ENCODE data around the gene RPUSD4.

Gene RPUSD4

GRCh38 chr11:126217491-126217890 lies 6.0 kb upstream of the RPUSD4 start:
- Histone ChIP-seq H4K12ac (ENCODE audit: low read depth, low read length) (no peak overlapping the region), H3K4me1 (ENCODE audit: control insufficient read depth in 1 of 2, insufficient read depth in 2 of 2, low read length in 2 of 2) (no peaks in the 10 kb centered on the region), H3K23ac (ENCODE audit: low read length) (no peak overlapping the region), H3K79me2 (ENCODE audit: control insufficient read depth, insufficient read depth, low read length, poor library complexity) (peaks cover 4% of the 10 kb centered on the region), H2AK5ac (ENCODE audit: low read length) (no peak overlapping the region), H3K27ac (ENCODE audit: low read depth, low read length) (no peak overlapping the region), H3K36me3 (ENCODE audit: control insufficient read depth in 1 of 2, insufficient read depth in 2 of 2, low read length in 2 of 2) (no peaks in the 10 kb centered on the region), H2AFZ (ENCODE audit: insufficient read depth, low read length, poor library complexity) (no peak overlapping the region), H3K14ac (ENCODE audit: low read length) (no peak overlapping the region), H2BK120ac (ENCODE audit: insufficient read depth, low read length, poor library complexity) (no peak overlapping the region), H4K8ac (ENCODE audit: low read depth, low read length) (no peak overlapping the region), H2BK12ac (ENCODE audit: low read length) (no peak overlapping the region), H3K27me3 (ENCODE audit: insufficient read depth, low read length) (no peaks in the 10 kb centered on the region), H3K79me1 (ENCODE audit: low read length) (no peaks in the 10 kb centered on the region), H4K91ac (ENCODE audit: low read depth, low read length) (no peak overlapping the region), H3K18ac (ENCODE audit: low read length) (no peak overlapping the region), H3K4ac (ENCODE audit: low read depth, low read length) (no peak overlapping the region), H3K9me3 (ENCODE audit: insufficient read depth, low read depth, low read length) (no peaks in the 10 kb centered on the region), H3K4me2 (ENCODE audit: low read length) (no peak overlapping the region), H2BK5ac (ENCODE audit: low read depth, low read length, poor library complexity) (no peak overlapping the region), H3K4me3 (ENCODE audit: low read depth, low read length) (no peak overlapping the region), H3K9ac (ENCODE audit: low read length) (no peak overlapping the region)
- DNase-seq, result no peak
- WGBS (ENCODE audit: extremely low coverage, insufficient coverage, insufficient read length), result no CpG with 5 or more reads among the region's 1 CpG

- no peak overlapping the region for H3K14ac ChIP-seq (ENCODE audit: low read length)
- H3K9ac ChIP-seq (ENCODE audit: low read length), result no peak overlapping the region
- H3K4ac ChIP-seq (ENCODE audit: low read depth, low read length), result peak overlapping the region; percentile 89
- no peak for DNase-seq
- H2BK12ac ChIP-seq (ENCODE audit: low read length), result no peak overlapping the region
- peak overlapping the region; percentile 36 for H4K12ac ChIP-seq (ENCODE audit: low read depth, low read length)
- H2AFZ ChIP-seq (ENCODE audit: insufficient read depth, low read length, poor library complexity), result no peak overlapping the region
- peaks cover 4% of the 10 kb centered on the region for H3K79me2 ChIP-seq (ENCODE audit: control insufficient read depth, insufficient read depth, low read length, poor library complexity)
- H2BK120ac ChIP-seq (ENCODE audit: insufficient read depth, low read length, poor library complexity), result no peak overlapping the region
- no peak overlapping the region for H3K27ac ChIP-seq (ENCODE audit: low read depth, low read length)
- peaks cover under 1% of the 10 kb centered on the region for H3K79me1 ChIP-seq (ENCODE audit: low read length)
- no peak overlapping the region for H2AK5ac ChIP-seq (ENCODE audit: low read length)
- no peaks in the 10 kb centered on the region for H3K4me1 ChIP-seq (ENCODE audit: control insufficient read depth in 1 of 2, insufficient read depth in 2 of 2, low read length in 2 of 2)
- H3K4me2 ChIP-seq (ENCODE audit: low read length), result no peak overlapping the region
- H3K9me3 ChIP-seq (ENCODE audit: insufficient read depth, low read depth, low read length), result no peaks in the 10 kb centered on the region
- no peak overlapping the region for H4K91ac ChIP-seq (ENCODE audit: low read depth, low read length)
- H4K8ac ChIP-seq (ENCODE audit: low read depth, low read length), result no peak overlapping the region
- WGBS (ENCODE audit: extremely low coverage, insufficient coverage, insufficient read length), result no CpG with 5 or more reads among the region's 6 CpGs
- no peaks in the 10 kb centered on the region for H3K27me3 ChIP-seq (ENCODE audit: insufficient read depth, low read length)
- no peak overlapping the region for H3K4me3 ChIP-seq (ENCODE audit: low read depth, low read length)
- H3K36me3 ChIP-seq (ENCODE audit: control insufficient read depth in 1 of 2, insufficient read depth in 2 of 2, low read length in 2 of 2), result no peaks in the 10 kb centered on the region
- no peak overlapping the region for H3K18ac ChIP-seq (ENCODE audit: low read length)
- no peak overlapping the region for H3K23ac ChIP-seq (ENCODE audit: low read length)
- no peak overlapping the region for H2BK5ac ChIP-seq (ENCODE audit: low read depth, low read length, poor library complexity)
Measured at GRCh38 chr11:126216526-126217305, 5.3 kb upstream of the RPUSD4 start.

- no peak overlapping the region for H3K4me3 ChIP-seq (ENCODE audit: low read depth, low read length)
- peaks cover 7% of the 10 kb centered on the region for H3K79me1 ChIP-seq (ENCODE audit: low read length)
- no peak overlapping the region for H4K91ac ChIP-seq (ENCODE audit: low read depth, low read length)
- no peak overlapping the region for H3K23ac ChIP-seq (ENCODE audit: low read length)
- H3K27me3 ChIP-seq (ENCODE audit: insufficient read depth, low read length), result no peaks in the 10 kb centered on the region
- H2BK12ac ChIP-seq (ENCODE audit: low read length), result no peak overlapping the region
- no peak overlapping the region for H3K9ac ChIP-seq (ENCODE audit: low read length)
- H3K18ac ChIP-seq (ENCODE audit: low read length), result no peak overlapping the region
- H3K4me1 ChIP-seq (ENCODE audit: control insufficient read depth in 1 of 2, insufficient read depth in 2 of 2, low read length in 2 of 2), result peaks cover 0 to 3% of the 10 kb centered on the region in 2 experiments
- no peaks in the 10 kb centered on the region for H3K36me3 ChIP-seq (ENCODE audit: control insufficient read depth in 1 of 2, insufficient read depth in 2 of 2, low read length in 2 of 2)
- no peak overlapping the region for H3K4me2 ChIP-seq (ENCODE audit: low read length)
- no peak overlapping the region for H3K27ac ChIP-seq (ENCODE audit: low read depth, low read length)
- H2BK5ac ChIP-seq (ENCODE audit: low read depth, low read length, poor library complexity), result no peak overlapping the region
- H3K14ac ChIP-seq (ENCODE audit: low read length), result no peak overlapping the region
- no peak overlapping the region for H2AK5ac ChIP-seq (ENCODE audit: low read length)
- WGBS (ENCODE audit: extremely low coverage, insufficient coverage, insufficient read length), result no CpG with 5 or more reads among the region's 6 CpGs
- DNase-seq, result no peak
- no peak overlapping the region for H2AFZ ChIP-seq (ENCODE audit: insufficient read depth, low read length, poor library complexity)
- H3K79me2 ChIP-seq (ENCODE audit: control insufficient read depth, insufficient read depth, low read length, poor library complexity), result peaks cover 7% of the 10 kb centered on the region
- no peak overlapping the region for H2BK120ac ChIP-seq (ENCODE audit: insufficient read depth, low read length, poor library complexity)
- H4K12ac ChIP-seq (ENCODE audit: low read depth, low read length), result no peak overlapping the region
- no peak overlapping the region for H3K4ac ChIP-seq (ENCODE audit: low read depth, low read length)
- H4K8ac ChIP-seq (ENCODE audit: low read depth, low read length), result no peak overlapping the region
- no peaks in the 10 kb centered on the region for H3K9me3 ChIP-seq (ENCODE audit: insufficient read depth, low read depth, low read length)
Measured at GRCh38 chr11:126214841-126215240, 3.4 kb upstream of the RPUSD4 start.

GRCh38 chr11:126214441-126214840 lies 3.0 kb upstream of the RPUSD4 start:
- H3K27me3 ChIP-seq (ENCODE audit: insufficient read depth, low read length), result no peaks in the 10 kb centered on the region
- peaks cover 1% of the 10 kb centered on the region in 2 experiments for H3K36me3 ChIP-seq (ENCODE audit: control insufficient read depth in 1 of 2, insufficient read depth in 2 of 2, low read length in 2 of 2)
- no peak overlapping the region for H2BK5ac ChIP-seq (ENCODE audit: low read depth, low read length, poor library complexity)
- H4K91ac ChIP-seq (ENCODE audit: low read depth, low read length), result no peak overlapping the region
- no peak overlapping the region for H2AFZ ChIP-seq (ENCODE audit: insufficient read depth, low read length, poor library complexity)
- H3K4me1 ChIP-seq (ENCODE audit: control insufficient read depth in 1 of 2, insufficient read depth in 2 of 2, low read length in 2 of 2), result peaks cover 0 to 3% of the 10 kb centered on the region in 2 experiments
- peaks cover 7% of the 10 kb centered on the region for H3K79me1 ChIP-seq (ENCODE audit: low read length)
- no CpG with 5 or more reads among the region's 2 CpGs for WGBS (ENCODE audit: extremely low coverage, insufficient coverage, insufficient read length)
- H2BK12ac ChIP-seq (ENCODE audit: low read length), result no peak overlapping the region
- no peak overlapping the region for H3K4ac ChIP-seq (ENCODE audit: low read depth, low read length)
- no peak overlapping the region for H4K12ac ChIP-seq (ENCODE audit: low read depth, low read length)
- no peak overlapping the region for H3K9ac ChIP-seq (ENCODE audit: low read length)
- H4K8ac ChIP-seq (ENCODE audit: low read depth, low read length), result no peak overlapping the region
- no peak overlapping the region for H3K18ac ChIP-seq (ENCODE audit: low read length)
- H3K14ac ChIP-seq (ENCODE audit: low read length), result no peak overlapping the region
- H2AK5ac ChIP-seq (ENCODE audit: low read length), result no peak overlapping the region
- peaks cover 7% of the 10 kb centered on the region for H3K79me2 ChIP-seq (ENCODE audit: control insufficient read depth, insufficient read depth, low read length, poor library complexity)
- no peak overlapping the region for H3K23ac ChIP-seq (ENCODE audit: low read length)
- no peaks in the 10 kb centered on the region for H3K9me3 ChIP-seq (ENCODE audit: insufficient read depth, low read depth, low read length)
- no peak overlapping the region for H2BK120ac ChIP-seq (ENCODE audit: insufficient read depth, low read length, poor library complexity)
- no peak for DNase-seq
- H3K27ac ChIP-seq (ENCODE audit: low read depth, low read length), result no peak overlapping the region
- no peak overlapping the region for H3K4me2 ChIP-seq (ENCODE audit: low read length)
- H3K4me3 ChIP-seq (ENCODE audit: low read depth, low read length), result no peak overlapping the region

Data from trophoblast cell (in vitro differentiated cells and primary cell).